ENCODE data around the gene HOXA6. TPM values are rescaled to one million over a fixed set of nuclear protein-coding genes. Genes with fewer than 3 reads are reported as not detected.

Gene HOXA6
- total RNA-seq, 1 donor from 2014 or later, result 45.6 TPM

DNA sequence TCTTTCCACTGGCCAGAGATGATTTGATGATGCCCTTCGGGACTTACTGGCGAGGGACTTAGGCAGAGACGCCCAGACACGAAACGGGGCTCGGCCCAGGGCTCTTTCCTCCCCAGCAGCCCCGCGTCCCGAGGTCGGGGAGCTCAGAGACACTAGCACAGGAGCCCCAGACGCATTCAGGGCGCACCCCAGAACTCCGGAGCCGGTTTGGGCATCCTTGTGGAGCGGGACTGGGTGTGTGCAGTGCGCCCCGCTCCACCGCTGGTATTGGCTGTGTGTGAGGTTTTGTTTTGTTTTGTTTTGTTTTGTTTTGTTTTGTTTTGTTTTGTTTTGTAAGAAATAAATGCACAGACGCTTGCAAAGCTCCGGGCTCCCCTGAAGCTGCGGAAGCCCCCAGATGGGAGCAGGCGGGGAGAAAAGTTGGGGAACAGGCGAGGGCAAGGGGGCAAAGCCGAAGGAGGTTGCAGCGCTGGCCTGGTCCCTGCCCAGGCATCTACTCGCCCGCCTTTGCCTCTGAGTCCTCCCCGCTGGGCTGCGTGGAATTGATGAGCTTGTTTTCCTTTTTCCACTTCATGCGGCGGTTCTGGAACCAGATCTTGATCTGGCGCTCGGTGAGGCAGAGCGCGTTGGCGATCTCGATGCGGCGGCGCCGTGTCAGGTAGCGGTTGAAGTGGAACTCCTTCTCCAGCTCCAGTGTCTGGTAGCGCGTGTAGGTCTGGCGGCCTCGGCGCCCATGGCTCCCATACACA lies 2.2 kb downstream of the HOXA6 start:
- H3K4me3 Mint-ChIP-seq, result peak overlapping the region; percentile 87
- no peaks in the 10 kb centered on the region for H3K9me3 Mint-ChIP-seq
- peak overlapping the region; percentile 99 for H3K27ac Mint-ChIP-seq
- H3K36me3 Mint-ChIP-seq, result peaks cover 32% of the 10 kb centered on the region
- no peak for TF ChIP-seq CTCF (IDR thresholded peaks at IDR 0.05; ENCODE audit: unreplicated experiment)
- peak in 1 of 2 experiments; percentile 41 for DNase-seq (ENCODE audit: low spot score in 2 of 2, unreplicated experiment in 2 of 2)
- peaks cover 72% of the 10 kb centered on the region for H3K4me1 Mint-ChIP-seq
- H3K27me3 Mint-ChIP-seq (ENCODE audit: low read depth), result no peaks in the 10 kb centered on the region

- DNase-seq (ENCODE audit: low spot score in 2 of 2, unreplicated experiment in 2 of 2), result peak in 1 of 2 experiments; percentile 56
- peak overlapping the region; percentile 87 for H3K4me3 Mint-ChIP-seq
- H3K27me3 Mint-ChIP-seq (ENCODE audit: low read depth), result no peaks in the 10 kb centered on the region
- no peak for TF ChIP-seq CTCF (IDR thresholded peaks at IDR 0.05; ENCODE audit: unreplicated experiment)
- peak overlapping the region; percentile 99 for H3K27ac Mint-ChIP-seq
- H3K4me1 Mint-ChIP-seq, result peaks cover 69% of the 10 kb centered on the region
- H3K9me3 Mint-ChIP-seq, result no peaks in the 10 kb centered on the region
- peaks cover 35% of the 10 kb centered on the region for H3K36me3 Mint-ChIP-seq
Observed at GRCh38 chr7:27144781-27145164, 2.8 kb downstream of the HOXA6 start.

GRCh38 chr7:27143950-27144780 lies 3.4 kb downstream of the HOXA6 start:
- Mint-ChIP-seq H3K27ac (peak overlapping the region; percentile 99), H3K4me3 (peak overlapping the region; percentile 87), H3K4me1 (peaks cover 65% of the 10 kb centered on the region), H3K27me3 (ENCODE audit: low read depth) (no peaks in the 10 kb centered on the region), H3K9me3 (no peaks in the 10 kb centered on the region), H3K36me3 (peaks cover 36% of the 10 kb centered on the region)
- TF ChIP-seq CTCF (IDR thresholded peaks at IDR 0.05; ENCODE audit: unreplicated experiment), result peak; percentile 44
- no peak for DNase-seq (ENCODE audit: low spot score in 2 of 2, unreplicated experiment in 2 of 2)

GRCh38 chr7:27143023-27143949 lies 4.3 kb downstream of the HOXA6 start, which contains the start of gene HOXA5:
Gene HOXA5 (minus strand): TSS chr7:27143681. CDS start chr7:27143607, 74 bp downstream.
- H3K27me3 Mint-ChIP-seq (ENCODE audit: low read depth), result no peaks in the 10 kb centered on the region
- H3K27ac Mint-ChIP-seq, result peak within 1 kb of the TSS; percentile 100
- H3K36me3 Mint-ChIP-seq, result peaks cover 44% of the 10 kb centered on the region
- H3K4me1 Mint-ChIP-seq, result peaks cover 64% of the 10 kb centered on the region
- TF ChIP-seq CTCF (IDR thresholded peaks at IDR 0.05; ENCODE audit: unreplicated experiment), result peak; percentile 96
- no peaks in the 10 kb centered on the region for H3K9me3 Mint-ChIP-seq
- DNase-seq (ENCODE audit: low spot score in 2 of 2, unreplicated experiment in 2 of 2), result peak; percentile 83 to 96
- peak within 1 kb of the TSS; percentile 87 for H3K4me3 Mint-ChIP-seq

- H3K27me3 Mint-ChIP-seq (ENCODE audit: low read depth), result no peaks in the 10 kb centered on the region
Observed at GRCh38 chr7:27142580-27143022, 5.0 kb downstream of the HOXA6 start.

More at GRCh38 chr7:27142580-27143022, 5.0 kb downstream of the HOXA6 start:
- H3K4me1 Mint-ChIP-seq, result peaks cover 67% of the 10 kb centered on the region
- no peak for DNase-seq (ENCODE audit: low spot score in 2 of 2, unreplicated experiment in 2 of 2)
- H3K4me3 Mint-ChIP-seq, result peak overlapping the region; percentile 87
- no peak for TF ChIP-seq CTCF (IDR thresholded peaks at IDR 0.05; ENCODE audit: unreplicated experiment)
- H3K9me3 Mint-ChIP-seq, result no peaks in the 10 kb centered on the region
- H3K27ac Mint-ChIP-seq, result peak overlapping the region; percentile 100
- H3K36me3 Mint-ChIP-seq, result peaks cover 49% of the 10 kb centered on the region
